Measurements from ENCODE around the gene DOCK10.

DOCK10 gene

GRCh38 chr2:225041851-225042799 lies at the start of gene DOCK10:
DOCK10 (minus strand) TSS chr2:225042468; CDS start chr2:225042374, 94 bp downstream.
- TF ChIP-seq ZNF8 (CRISPR knock-in tag; IDR thresholded peaks at IDR 0.05) (no peak), PPARA (CRISPR knock-in tag; IDR thresholded peaks at IDR 0.05; ENCODE audit: borderline replicate concordance) (no peak), RARB (CRISPR knock-in tag; IDR thresholded peaks at IDR 0.05) (no peak), ZFP3 (CRISPR knock-in tag; IDR thresholded peaks at IDR 0.05) (no peak), ISL1 (CRISPR knock-in tag; IDR thresholded peaks at IDR 0.05) (no peak), TCF4 (CRISPR knock-in tag; IDR thresholded peaks at IDR 0.05; ENCODE audit: borderline replicate concordance) (no peak), ZNF70 (CRISPR knock-in tag; IDR thresholded peaks at IDR 0.05) (no peak), GLIS3 (CRISPR knock-in tag; IDR thresholded peaks at IDR 0.05) (no peak), TOX (CRISPR knock-in tag; IDR thresholded peaks at IDR 0.05; ENCODE audit: borderline replicate concordance) (no peak), ZC3H10 (CRISPR knock-in tag; IDR thresholded peaks at IDR 0.05) (no peak), ZNF565 (CRISPR knock-in tag; conservative IDR thresholded peaks at IDR 0.05; ENCODE audit: low read depth) (no peak), POU6F1 (CRISPR knock-in tag; IDR thresholded peaks at IDR 0.05; ENCODE audit: borderline replicate concordance, low read depth) (no peak), ARNTL (CRISPR knock-in tag; IDR thresholded peaks at IDR 0.05; ENCODE audit: borderline replicate concordance, low read depth) (no peak), ZFP30 (CRISPR knock-in tag; IDR thresholded peaks at IDR 0.05) (no peak), OSR1 (CRISPR knock-in tag; IDR thresholded peaks at IDR 0.05) (no peak), ESRRG (CRISPR knock-in tag; IDR thresholded peaks at IDR 0.05) (no peak), SNAI2 (CRISPR knock-in tag; IDR thresholded peaks at IDR 0.05) (no peak), BACH2 (CRISPR knock-in tag; IDR thresholded peaks at IDR 0.05; ENCODE audit: borderline replicate concordance) (no peak)
- TF ChIP-seq, protein P1, sequence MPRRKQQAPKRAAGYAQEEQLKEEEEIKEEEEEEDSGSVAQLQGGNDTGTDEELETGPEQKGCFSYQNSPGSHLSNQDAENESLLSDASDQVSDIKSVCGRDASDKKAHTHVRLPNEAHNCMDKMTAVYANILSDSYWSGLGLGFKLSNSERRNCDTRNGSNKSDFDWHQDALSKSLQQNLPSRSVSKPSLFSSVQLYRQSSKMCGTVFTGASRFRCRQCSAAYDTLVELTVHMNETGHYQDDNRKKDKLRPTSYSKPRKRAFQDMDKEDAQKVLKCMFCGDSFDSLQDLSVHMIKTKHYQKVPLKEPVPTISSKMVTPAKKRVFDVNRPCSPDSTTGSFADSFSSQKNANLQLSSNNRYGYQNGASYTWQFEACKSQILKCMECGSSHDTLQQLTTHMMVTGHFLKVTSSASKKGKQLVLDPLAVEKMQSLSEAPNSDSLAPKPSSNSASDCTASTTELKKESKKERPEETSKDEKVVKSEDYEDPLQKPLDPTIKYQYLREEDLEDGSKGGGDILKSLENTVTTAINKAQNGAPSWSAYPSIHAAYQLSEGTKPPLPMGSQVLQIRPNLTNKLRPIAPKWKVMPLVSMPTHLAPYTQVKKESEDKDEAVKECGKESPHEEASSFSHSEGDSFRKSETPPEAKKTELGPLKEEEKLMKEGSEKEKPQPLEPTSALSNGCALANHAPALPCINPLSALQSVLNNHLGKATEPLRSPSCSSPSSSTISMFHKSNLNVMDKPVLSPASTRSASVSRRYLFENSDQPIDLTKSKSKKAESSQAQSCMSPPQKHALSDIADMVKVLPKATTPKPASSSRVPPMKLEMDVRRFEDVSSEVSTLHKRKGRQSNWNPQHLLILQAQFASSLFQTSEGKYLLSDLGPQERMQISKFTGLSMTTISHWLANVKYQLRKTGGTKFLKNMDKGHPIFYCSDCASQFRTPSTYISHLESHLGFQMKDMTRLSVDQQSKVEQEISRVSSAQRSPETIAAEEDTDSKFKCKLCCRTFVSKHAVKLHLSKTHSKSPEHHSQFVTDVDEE (CRISPR knock-in tag; IDR thresholded peaks at IDR 0.05), result no peak
- TF ChIP-seq, protein P2, sequence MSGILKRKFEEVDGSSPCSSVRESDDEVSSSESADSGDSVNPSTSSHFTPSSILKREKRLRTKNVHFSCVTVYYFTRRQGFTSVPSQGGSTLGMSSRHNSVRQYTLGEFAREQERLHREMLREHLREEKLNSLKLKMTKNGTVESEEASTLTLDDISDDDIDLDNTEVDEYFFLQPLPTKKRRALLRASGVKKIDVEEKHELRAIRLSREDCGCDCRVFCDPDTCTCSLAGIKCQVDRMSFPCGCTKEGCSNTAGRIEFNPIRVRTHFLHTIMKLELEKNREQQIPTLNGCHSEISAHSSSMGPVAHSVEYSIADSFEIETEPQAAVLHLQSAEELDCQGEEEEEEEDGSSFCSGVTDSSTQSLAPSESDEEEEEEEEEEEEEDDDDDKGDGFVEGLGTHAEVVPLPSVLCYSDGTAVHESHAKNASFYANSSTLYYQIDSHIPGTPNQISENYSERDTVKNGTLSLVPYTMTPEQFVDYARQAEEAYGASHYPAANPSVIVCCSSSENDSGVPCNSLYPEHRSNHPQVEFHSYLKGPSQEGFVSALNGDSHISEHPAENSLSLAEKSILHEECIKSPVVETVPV (CRISPR knock-in tag; IDR thresholded peaks at IDR 0.05), result no peak
- ATAC-seq, result peak; percentile 76

DNA sequence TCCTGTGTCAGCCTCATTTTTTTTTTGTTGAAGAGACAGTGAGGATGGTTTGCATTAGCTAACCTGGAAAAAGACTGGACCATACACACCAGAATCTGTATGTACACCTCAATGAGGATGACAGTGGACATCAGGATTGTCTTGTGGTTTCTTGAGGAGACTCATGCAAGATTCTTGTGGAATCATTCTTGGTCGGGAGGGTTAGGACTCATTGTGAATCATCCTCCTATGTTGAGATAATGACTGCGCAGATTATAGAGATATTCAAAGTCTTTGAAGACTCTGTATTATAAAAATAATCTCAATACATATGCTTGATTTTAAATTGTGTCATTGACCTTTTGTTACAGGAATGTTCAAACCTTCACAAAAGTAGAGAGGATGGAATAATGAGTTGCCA lies 49.1 kb upstream of the DOCK10 start:
- TF ChIP-seq GLIS3 (CRISPR knock-in tag; IDR thresholded peaks at IDR 0.05) (no peak), TOX (CRISPR knock-in tag; IDR thresholded peaks at IDR 0.05; ENCODE audit: borderline replicate concordance) (no peak), ZNF565 (CRISPR knock-in tag; conservative IDR thresholded peaks at IDR 0.05; ENCODE audit: low read depth) (no peak), POU6F1 (CRISPR knock-in tag; IDR thresholded peaks at IDR 0.05; ENCODE audit: borderline replicate concordance, low read depth) (no peak), ZFP3 (CRISPR knock-in tag; IDR thresholded peaks at IDR 0.05) (no peak), ESRRG (CRISPR knock-in tag; IDR thresholded peaks at IDR 0.05) (no peak), ZFP30 (CRISPR knock-in tag; IDR thresholded peaks at IDR 0.05) (no peak), BACH2 (CRISPR knock-in tag; IDR thresholded peaks at IDR 0.05; ENCODE audit: borderline replicate concordance) (no peak), CSDC2 (CRISPR knock-in tag; IDR thresholded peaks at IDR 0.05) (no peak), PPARA (CRISPR knock-in tag; IDR thresholded peaks at IDR 0.05; ENCODE audit: borderline replicate concordance) (no peak), OSR1 (CRISPR knock-in tag; IDR thresholded peaks at IDR 0.05) (no peak)
- TF ChIP-seq, protein P1 (CRISPR knock-in tag; IDR thresholded peaks at IDR 0.05), result no peak
- peak; percentile 90 for ATAC-seq
